Fibroblast of mammary gland (primary cell): ENCODE data around the gene CLOCK.
A peak's percentile ranks its signal among the peaks of the same experiment; 100 is the strongest.

ENCODE experiments used
- DNase-seq: peaks from one replicate; pipeline ENCODE4 v3.0.0-alpha.2; 2010; ENCODE audit warnings: low read depth
- H3K4me3 ChIP-seq: 2 replicates; pipeline ENCODE4 v1.5.1; 2011; ENCODE audit warnings: low read depth, mild to moderate bottlenecking, low read length, moderate library complexity; ENCODE audit not compliant: control insufficient read depth
- TF ChIP-seq, protein P1 (sequence below): conservative IDR thresholded peaks from 2 replicates; pipeline ENCODE4 v1.5.1; 2011; ENCODE audit warnings: low read depth, low read length, inconsistent platforms; ENCODE audit not compliant: control insufficient read depth, insufficient read depth

CLOCK gene

GRCh38 chr4:55488716-55489115, 58.0 kb downstream of the CLOCK start:
- H3K4me3 ChIP-seq, result no peak overlapping the region
- TF ChIP-seq, protein P1, sequence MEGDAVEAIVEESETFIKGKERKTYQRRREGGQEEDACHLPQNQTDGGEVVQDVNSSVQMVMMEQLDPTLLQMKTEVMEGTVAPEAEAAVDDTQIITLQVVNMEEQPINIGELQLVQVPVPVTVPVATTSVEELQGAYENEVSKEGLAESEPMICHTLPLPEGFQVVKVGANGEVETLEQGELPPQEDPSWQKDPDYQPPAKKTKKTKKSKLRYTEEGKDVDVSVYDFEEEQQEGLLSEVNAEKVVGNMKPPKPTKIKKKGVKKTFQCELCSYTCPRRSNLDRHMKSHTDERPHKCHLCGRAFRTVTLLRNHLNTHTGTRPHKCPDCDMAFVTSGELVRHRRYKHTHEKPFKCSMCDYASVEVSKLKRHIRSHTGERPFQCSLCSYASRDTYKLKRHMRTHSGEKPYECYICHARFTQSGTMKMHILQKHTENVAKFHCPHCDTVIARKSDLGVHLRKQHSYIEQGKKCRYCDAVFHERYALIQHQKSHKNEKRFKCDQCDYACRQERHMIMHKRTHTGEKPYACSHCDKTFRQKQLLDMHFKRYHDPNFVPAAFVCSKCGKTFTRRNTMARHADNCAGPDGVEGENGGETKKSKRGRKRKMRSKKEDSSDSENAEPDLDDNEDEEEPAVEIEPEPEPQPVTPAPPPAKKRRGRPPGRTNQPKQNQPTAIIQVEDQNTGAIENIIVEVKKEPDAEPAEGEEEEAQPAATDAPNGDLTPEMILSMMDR, result no peak
- DNase-seq, result no peak

DNA sequence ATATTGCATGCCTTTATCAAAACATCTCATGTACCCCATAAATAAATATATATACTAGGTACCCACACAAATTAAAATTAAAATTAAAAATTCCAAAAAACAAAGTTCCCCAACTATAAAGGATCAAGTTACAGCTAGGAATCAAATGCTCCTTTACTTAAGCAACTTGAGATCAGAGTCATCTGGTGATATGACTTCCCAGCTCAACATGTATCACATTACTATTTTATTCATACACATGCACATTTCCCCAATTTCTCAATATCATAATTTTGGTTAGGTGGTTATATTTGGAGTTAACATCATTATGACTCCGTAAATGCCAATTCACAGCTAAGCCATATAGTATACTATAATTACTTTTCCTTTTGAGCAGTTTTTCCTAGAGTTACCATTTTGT, 60.9 kb downstream of the CLOCK start:
- H3K4me3 ChIP-seq, result no peak overlapping the region
- peak; percentile 6 for DNase-seq
- TF ChIP-seq, protein P1, result no peak

- DNase-seq, result no peak
- TF ChIP-seq, protein P1, result no peak
- H3K4me3 ChIP-seq, result no peak overlapping the region
Measured at GRCh38 chr4:55483315-55483714, 63.4 kb downstream of the CLOCK start.

- TF ChIP-seq, protein P1, result no peak
- peak; percentile 73 for DNase-seq
- no peak overlapping the region for H3K4me3 ChIP-seq
Measured at GRCh38 chr4:55475394-55476243, 71.1 kb downstream of the CLOCK start.

DNA sequence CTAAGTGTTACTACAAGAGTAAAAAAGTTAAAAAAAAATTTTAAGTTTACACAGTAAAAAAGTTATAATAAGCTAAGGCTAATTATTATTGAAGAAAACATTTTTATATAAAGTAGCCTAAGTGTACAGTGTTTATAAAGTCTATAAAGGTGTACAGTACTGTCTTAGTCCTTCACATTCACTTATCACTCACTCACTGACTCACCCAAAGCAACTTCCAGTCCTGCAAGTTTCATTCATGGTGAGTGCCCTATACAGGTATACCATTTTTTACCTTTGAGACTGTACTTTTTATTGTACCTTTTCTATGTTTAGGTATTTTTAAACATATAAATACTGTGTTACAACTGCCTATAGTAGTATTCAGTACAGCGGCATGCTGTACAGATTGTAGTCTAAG, 76.7 kb downstream of the CLOCK start:
- TF ChIP-seq, protein P1, result no peak
- DNase-seq, result no peak
- no peak overlapping the region for H3K4me3 ChIP-seq

GRCh38 chr4:55468724-55469123, 78.0 kb downstream of the CLOCK start:
- no peak overlapping the region for H3K4me3 ChIP-seq
- TF ChIP-seq, protein P1, result no peak
- DNase-seq, result peak; percentile 73
